Type B pancreatic cell (in vitro differentiated cells): ENCODE results near the gene RPL12. TPM values are rescaled to one million over a fixed set of nuclear protein-coding genes. Genes with fewer than 3 reads are reported as not detected.

ENCODE experiments used
- DNase-seq: peaks from one replicate; pipeline ENCODE4 v3.0.0; 2021; ENCODE audit warnings: mixed read lengths; ENCODE audit not compliant: unreplicated experiment; ENCODE audit errors: extremely low spot score
- H3K27ac Mint-ChIP-seq: 2 replicates; pipeline ENCODE4 v1.8.0; 2021; ENCODE audit warnings: mild to moderate bottlenecking, mixed read lengths
- H3K27me3 Mint-ChIP-seq: 2 replicates; pipeline ENCODE4 v1.8.0; 2021; ENCODE audit warnings: mixed read lengths
- H3K36me3 Mint-ChIP-seq: 2 replicates; pipeline ENCODE4 v1.8.0; 2021; ENCODE audit warnings: mixed read lengths
- H3K4me1 Mint-ChIP-seq: one replicate; pipeline ENCODE4 v1.8.0; 2021; ENCODE audit warnings: mixed read lengths; ENCODE audit not compliant: unreplicated experiment
- H3K4me3 Mint-ChIP-seq: 2 replicates; pipeline ENCODE4 v1.8.0; 2021; ENCODE audit warnings: mild to moderate bottlenecking, mixed read lengths
- H3K9me3 Mint-ChIP-seq: 2 replicates; pipeline ENCODE4 v1.8.0; 2021; ENCODE audit warnings: mixed read lengths
- total RNA-seq: library from RNA; stranded (reverse); gene quantifications from 2 replicates; pipeline ENCODE4 v1.2.1, GENCODE V29; 2021; ENCODE audit warnings: low replicate concordance
- TF ChIP-seq, protein P1 (sequence below): fragments of 200-600 bp; sonication (generic); conservative IDR thresholded peaks from 2 replicates; pipeline ENCODE4 v1.5.0; 2021; ENCODE audit warnings: antibody characterized with exemption, mild to moderate bottlenecking

Gene RPL12
- total RNA-seq, 1 donor from 2014 or later: 1,238 TPM

DNA sequence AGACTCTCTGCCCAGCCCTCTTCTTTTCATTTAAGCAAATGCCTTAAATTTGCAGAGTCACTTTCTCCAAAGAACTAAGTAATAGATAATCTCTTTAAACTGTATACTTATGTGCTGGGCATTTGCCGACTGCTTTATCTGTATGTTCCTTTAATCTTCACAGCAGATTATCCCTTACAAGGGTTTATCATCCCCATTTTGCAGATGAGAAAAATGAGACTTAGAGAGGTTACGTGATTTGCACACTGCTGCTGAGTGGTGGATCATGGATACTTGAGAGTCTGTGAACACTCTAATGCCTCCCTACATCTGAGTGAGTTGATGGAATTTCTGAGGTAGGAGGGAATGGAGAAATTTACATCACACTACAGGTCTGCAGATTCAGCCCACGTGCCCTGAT is 22.9 kb downstream of the RPL12 start:
- H3K27me3 Mint-ChIP-seq: no peaks in the 10 kb centered on the region
- H3K27ac Mint-ChIP-seq: no peak overlapping the region
- TF ChIP-seq, protein P1, sequence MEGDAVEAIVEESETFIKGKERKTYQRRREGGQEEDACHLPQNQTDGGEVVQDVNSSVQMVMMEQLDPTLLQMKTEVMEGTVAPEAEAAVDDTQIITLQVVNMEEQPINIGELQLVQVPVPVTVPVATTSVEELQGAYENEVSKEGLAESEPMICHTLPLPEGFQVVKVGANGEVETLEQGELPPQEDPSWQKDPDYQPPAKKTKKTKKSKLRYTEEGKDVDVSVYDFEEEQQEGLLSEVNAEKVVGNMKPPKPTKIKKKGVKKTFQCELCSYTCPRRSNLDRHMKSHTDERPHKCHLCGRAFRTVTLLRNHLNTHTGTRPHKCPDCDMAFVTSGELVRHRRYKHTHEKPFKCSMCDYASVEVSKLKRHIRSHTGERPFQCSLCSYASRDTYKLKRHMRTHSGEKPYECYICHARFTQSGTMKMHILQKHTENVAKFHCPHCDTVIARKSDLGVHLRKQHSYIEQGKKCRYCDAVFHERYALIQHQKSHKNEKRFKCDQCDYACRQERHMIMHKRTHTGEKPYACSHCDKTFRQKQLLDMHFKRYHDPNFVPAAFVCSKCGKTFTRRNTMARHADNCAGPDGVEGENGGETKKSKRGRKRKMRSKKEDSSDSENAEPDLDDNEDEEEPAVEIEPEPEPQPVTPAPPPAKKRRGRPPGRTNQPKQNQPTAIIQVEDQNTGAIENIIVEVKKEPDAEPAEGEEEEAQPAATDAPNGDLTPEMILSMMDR: no peak
- no peak for DNase-seq
- peaks cover 11% of the 10 kb centered on the region for H3K36me3 Mint-ChIP-seq
- no peak overlapping the region for H3K4me3 Mint-ChIP-seq
- no peaks in the 10 kb centered on the region for H3K9me3 Mint-ChIP-seq
- H3K4me1 Mint-ChIP-seq: peaks cover 23% of the 10 kb centered on the region

DNA sequence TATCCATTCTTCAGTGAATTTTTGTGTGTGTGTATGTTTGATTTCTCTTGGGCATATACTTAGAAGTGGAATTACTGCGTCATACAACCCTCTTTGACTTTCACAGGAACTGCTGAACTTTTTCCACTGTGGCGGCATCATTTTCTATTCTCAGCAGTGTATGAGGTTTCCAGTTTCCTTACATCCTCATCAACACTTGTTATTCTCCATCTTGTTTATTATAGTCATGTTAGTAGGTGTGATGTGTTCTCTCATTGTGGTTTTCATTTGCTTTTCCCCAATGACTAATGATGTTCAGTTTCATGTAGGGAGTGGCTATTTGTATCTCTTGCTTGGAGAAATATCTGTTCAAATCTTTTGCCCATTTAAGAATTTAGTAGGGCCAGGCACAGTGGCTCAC is 24.4 kb downstream of the RPL12 start:
- peak overlapping the region; percentile 30 for H3K27ac Mint-ChIP-seq
- peaks cover 35% of the 10 kb centered on the region for H3K4me1 Mint-ChIP-seq
- no peak for DNase-seq
- TF ChIP-seq, protein P1: no peak
- no peaks in the 10 kb centered on the region for H3K9me3 Mint-ChIP-seq
- H3K4me3 Mint-ChIP-seq: peak overlapping the region; percentile 58
- H3K36me3 Mint-ChIP-seq: peaks cover 9% of the 10 kb centered on the region
- no peaks in the 10 kb centered on the region for H3K27me3 Mint-ChIP-seq

DNA sequence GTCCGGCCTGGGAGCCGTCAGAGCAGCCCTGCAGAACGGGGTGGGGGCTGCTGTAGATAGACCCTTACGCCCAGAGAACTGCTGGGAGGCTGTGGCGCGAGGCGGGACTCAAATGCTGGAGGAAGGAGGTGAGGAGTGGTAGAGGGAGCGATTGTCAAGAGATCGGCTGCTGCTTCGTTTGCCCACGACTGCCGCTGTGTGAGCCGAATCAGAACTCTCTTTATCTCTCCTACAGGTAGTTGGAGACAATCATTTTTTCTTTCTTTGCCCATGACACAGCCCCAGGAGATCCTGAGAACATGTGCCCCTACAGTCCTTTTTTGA is 26.6 kb downstream of the RPL12 start:
- Mint-ChIP-seq H3K4me1 (peaks cover 35% of the 10 kb centered on the region), H3K36me3 (no peaks in the 10 kb centered on the region), H3K27ac (peak overlapping the region; percentile 97), H3K4me3 (peak overlapping the region; percentile 98), H3K9me3 (no peaks in the 10 kb centered on the region), H3K27me3 (no peaks in the 10 kb centered on the region)
- no peak for DNase-seq
- TF ChIP-seq, protein P1: no peak

DNA sequence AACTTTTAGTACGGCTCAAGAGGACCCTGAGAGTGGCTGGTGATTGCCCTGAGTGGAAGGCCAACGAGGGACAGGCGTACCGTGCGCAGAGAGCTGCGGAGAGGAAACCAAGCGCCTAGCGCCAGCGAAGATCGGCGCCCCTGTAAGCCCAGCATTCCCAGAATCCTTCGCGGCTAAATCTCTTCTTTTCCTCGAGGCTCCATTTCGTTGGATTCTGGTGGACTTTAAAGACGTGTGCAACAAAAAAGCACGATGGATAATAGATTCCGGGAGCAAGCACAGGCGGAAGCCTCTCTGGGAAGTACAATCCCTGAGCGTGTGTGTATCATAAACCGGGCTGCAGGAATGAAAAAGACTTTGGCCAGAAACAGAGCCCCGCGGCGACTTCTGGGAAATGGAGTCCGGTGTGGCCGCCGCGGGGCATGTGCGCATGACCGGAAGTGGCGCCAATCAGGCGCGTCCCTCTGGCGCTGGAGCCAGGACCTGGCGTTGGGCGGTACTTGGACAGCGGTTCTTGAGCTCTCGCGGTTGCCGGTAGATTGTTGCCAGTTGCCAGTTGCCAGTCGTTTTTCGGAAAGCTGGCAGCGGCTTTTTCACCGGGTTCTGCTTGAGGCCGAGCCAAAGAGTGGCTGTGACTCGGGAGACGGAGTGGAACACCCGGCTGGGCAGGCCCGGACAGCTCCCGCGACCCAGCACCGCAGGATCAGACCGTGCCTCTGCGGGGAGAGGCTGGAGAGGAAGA is 27.1 kb downstream of the RPL12 start, which contains the start of gene ZNF79:
Gene ZNF79 (plus strand): TSS at position 449 of the 742 bp plus-strand sequence. CDS start 406 bp downstream, outside the sequence.
- Mint-ChIP-seq H3K4me3 (peak within 1 kb of the TSS; percentile 98), H3K27me3 (no peaks in the 10 kb centered on the region), H3K27ac (peak within 1 kb of the TSS; percentile 97), H3K36me3 (no peaks in the 10 kb centered on the region), H3K9me3 (no peaks in the 10 kb centered on the region), H3K4me1 (peaks cover 35% of the 10 kb centered on the region)
- peak; percentile 95 for DNase-seq
- TF ChIP-seq, protein P1: no peak

DNA sequence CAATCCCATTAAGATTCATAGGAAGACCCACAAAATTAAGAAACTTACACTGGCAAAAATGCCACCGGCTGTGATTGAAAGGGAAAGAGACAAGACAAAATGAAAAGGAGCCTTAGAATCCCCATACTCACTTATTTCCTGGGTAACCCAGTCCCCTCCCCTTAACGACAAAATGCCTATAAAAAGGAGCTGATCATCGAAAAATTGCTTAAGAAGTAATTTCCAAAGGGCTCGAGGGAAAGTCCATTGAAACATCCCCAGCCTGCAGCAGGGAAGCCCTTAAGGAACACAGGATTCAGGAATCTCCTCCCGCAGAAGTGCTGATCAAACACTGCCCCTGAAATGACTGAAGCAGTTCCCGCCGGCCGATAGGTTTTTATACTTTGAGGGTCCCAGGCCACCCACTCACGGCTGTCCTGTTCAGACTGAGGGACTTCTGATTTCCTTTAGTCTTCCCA is 27.7 kb downstream of the RPL12 start:
- H3K27me3 Mint-ChIP-seq: no peaks in the 10 kb centered on the region
- peak overlapping the region; percentile 97 for H3K27ac Mint-ChIP-seq
- peaks cover 35% of the 10 kb centered on the region for H3K4me1 Mint-ChIP-seq
- TF ChIP-seq, protein P1: peak; percentile 17
- DNase-seq: no peak
- H3K9me3 Mint-ChIP-seq: no peaks in the 10 kb centered on the region
- peak overlapping the region; percentile 98 for H3K4me3 Mint-ChIP-seq
- H3K36me3 Mint-ChIP-seq: no peaks in the 10 kb centered on the region
